Left cardiac atrium (tissue), 4 donors: ENCODE data around the gene KIAA1210. TPM values are rescaled to one million over a fixed set of nuclear protein-coding genes. Genes with fewer than 3 reads are reported as not detected.
"Not testable (repeated sequence)": the region's sequence is repeated elsewhere in the genome, so short reads cannot be mapped to it uniquely, and the experiment has no call there.

Experiments used
- ATAC-seq, 2 donors: fragments of 200-7000 bp; cut with Tn5 transposase; one replicate each; pipeline ENCODE4 v1.9.1; 2020; ENCODE audit warnings: mild to moderate bottlenecking in 2 of 2, moderate library complexity in 2 of 2
- DNase-seq: peaks from one replicate; pipeline ENCODE4 v3.0.0-alpha.2; 2020
- intact Hi-C, 2 donors: fragments of 100-400 bp; cut with DNase I; formaldehyde crosslinking; loops; one replicate each; pipeline versions ENCODE4 v1.14.1 to v1.15.1; 2022 to 2023
- total RNA-seq, 2 donors: library from RNA; stranded (reverse); fragmentation: NEBNext Ultra II Directional; extraction: Animal tissue kit (Norgen Biotek cat#: 25700); gene quantifications; one replicate each; pipeline ENCODE4 v1.2.1, GENCODE V29; 2021
- donor health status: DM: no; HTN: yes; CAD: no.
- donor health status: DM: no; HTN: yes; CAD: no; lungs with severe emphysema.
- donor health status: DM: yes; HTN: yes; CAD: no.
- donor health status: Dilated cardiomyopathy.

The KIAA1210 gene
- total RNA-seq, 2 donors from 2014 or later = 0.03 TPM; not detected in 1

- intact Hi-C loops = no loop called here
- DNase-seq (no peak), ATAC-seq (peak; percentile 59 to 90)
These were observed 71.9 kb downstream of the KIAA1210 start for GRCh38 chrX:119055687-119056086.

- ATAC-seq (no peak), DNase-seq (no peak)
- intact Hi-C loops = no loop called here
These were observed 81.7 kb downstream of the KIAA1210 start for GRCh38 chrX:119045884-119046283.

- ATAC-seq (no peak), DNase-seq (no peak)
- intact Hi-C loops = no loop called here
These were observed 84.6 kb downstream of the KIAA1210 start for GRCh38 chrX:119042996-119043395.

GRCh38 chrX:119042040-119042439 lies 85.6 kb downstream of the KIAA1210 start:
- intact Hi-C loops = no loop called here
- DNase-seq (no peak), ATAC-seq (no peak)

GRCh38 chrX:119041175-119041574 lies 86.4 kb downstream of the KIAA1210 start:
- intact Hi-C loops = no loop called here
- peak; percentile 72 for DNase-seq
- ATAC-seq = peak; percentile 97 to 99

- ATAC-seq = peak in 1 of 2 donors; percentile 21
- intact Hi-C loops = no loop called here
These were observed 87.2 kb downstream of the KIAA1210 start for GRCh38 chrX:119040432-119040831.

GRCh38 chrX:119036107-119037029 lies 91.2 kb downstream of the KIAA1210 start:
- no peak for DNase-seq
- intact Hi-C loops = no loop called here
- ATAC-seq = no peak

More at GRCh38 chrX:119040432-119040831, 87.2 kb downstream of the KIAA1210 start:
- DNase-seq = no peak

GRCh38 chrX:119030990-119031389 lies 96.6 kb downstream of the KIAA1210 start:
- ATAC-seq (no peak), DNase-seq (no peak)
- intact Hi-C loops = no loop called here

GRCh38 chrX:119029656-119030055 lies 98.0 kb downstream of the KIAA1210 start:
- DNase-seq, intact Hi-C loops, ATAC-seq: not testable (repeated sequence)

GRCh38 chrX:119028733-119029330 lies 98.8 kb downstream of the KIAA1210 start:
- DNase-seq (no peak), ATAC-seq (peak; percentile 44 to 53)
- intact Hi-C loops = no loop called here

Other genes starting within 250 kb of the KIAA1210 start
- gene LONRF3, start 153.2 kb downstream of the KIAA1210 start, total RNA-seq = 1 to 10 TPM; 3.9 to 5.5 TPM
- not detected for gene CT47C1, start 54.8 kb downstream of the KIAA1210 start, total RNA-seq
- 10 to 100 TPM; 39.7 to 50.2 TPM for gene PGRMC1, start 108.5 kb upstream of the KIAA1210 start, total RNA-seq